ENCODE results near the gene ATP6V1B1. TPM values are rescaled to one million over a fixed set of nuclear protein-coding genes. Genes with fewer than 3 reads are reported as not detected.

Gene ATP6V1B1
- total and polyA plus RNA-seq, 9 of the 15 experiments (the other 6 are each of a cell fraction or from before 2014, with no cell fraction given): not detected

GRCh38 chr2:70942396-70943204 is 6.9 kb downstream of the ATP6V1B1 start:
- H3K9me3 ChIP-seq (replicated peaks; ENCODE audit: control insufficient read depth, insufficient read depth, low read depth, low read length): no peaks in the 10 kb centered on the region
- BruUV-seq (replicated peaks): no TSS peak
- POLR2A ChIA-PET: interaction anchor here (1.4 kb wide), 1 partner anchor 16 kb away, joined by 3 read pairs; no protein-coding TSS in a partner anchor
- no peaks in the 10 kb centered on the region for H3K36me3 ChIP-seq (ENCODE audit: control insufficient read depth, insufficient read depth, low read length)
- no peak overlapping the region for H3K9ac ChIP-seq (ENCODE audit: insufficient read depth in 1 of 2, low read depth in 2 of 2, low read length in 2 of 2)
- H3K27me3 ChIP-seq (ENCODE audit: control insufficient read depth in 2 of 2, insufficient read depth in 2 of 2, low read length in 2 of 2): peaks cover 3 to 39% of the 10 kb centered on the region in 2 experiments; a peak in 3 of 5 replicates
- H3K4me1 ChIP-seq (replicated peaks in 1 of 2; ENCODE audit: control insufficient read depth in 2 of 2, insufficient read depth in 2 of 2, low read length in 2 of 2): peaks cover 0 to 5% of the 10 kb centered on the region in 2 experiments; a peak in 2 of 5 replicates
- CTCF ChIA-PET (ENCODE audit: low intra/inter-chr PET ratio): no interaction called here
- H3K9me1 ChIP-seq (ENCODE audit: control insufficient read depth, insufficient read depth, low read length): peaks cover 2% of the 10 kb centered on the region
- no peak overlapping the region for H3K27ac ChIP-seq (ENCODE audit: extremely low read depth, low read depth, low read length)
- 18% methylated on average over 6 of the region's 6 CpGs for WGBS (ENCODE audit: insufficient coverage, low coverage, missing lambda C conversion rate)
- H3K4me2 ChIP-seq (ENCODE audit: insufficient read depth, low read length): no peak overlapping the region
- no peak overlapping the region for H3K4me3 ChIP-seq
- no peak for FAIRE-seq
- no peak for DNase-seq (ENCODE audit: extremely low read depth in 1 of 4, low spot score in 3 of 4)
- no peak overlapping the region for H2AFZ ChIP-seq (ENCODE audit: low read depth, low read length)
- peaks cover 6% of the 10 kb centered on the region; the same call in 1 of the 2 replicates for H4K20me1 ChIP-seq (replicated peaks; ENCODE audit: control insufficient read depth, insufficient read depth, low read length)
- ATAC-seq: no peak
- intact Hi-C loops (cut with micrococcal nuclease) (loop anchor here (10.0 kb wide), 1 partner anchor 638 kb away; the partner anchor contains the start of gene FAM136A), in situ Hi-C loops (cut with MboI) (loop anchor here (10.0 kb wide), 2 partner anchors 278 to 628 kb away; no protein-coding TSS in a partner anchor)
- H3K79me2 ChIP-seq (ENCODE audit: control insufficient read depth, insufficient read depth, low read length): no peaks in the 10 kb centered on the region
- no peak for TF ChIP-seq RERE (CRISPR knock-in tag; IDR thresholded peaks at IDR 0.05; ENCODE audit: borderline replicate concordance)
- TF ChIP-seq MXI1 (IDR thresholded peaks at IDR 0.05; ENCODE audit: low read depth, low read length): no peak
- TF ChIP-seq PHF20 (IDR thresholded peaks at IDR 0.05; ENCODE audit: partially characterized antibody): no peak
- no peak for TF ChIP-seq POLR3G (IDR thresholded peaks at IDR 0.05; ENCODE audit: extremely low read depth, insufficient read length, insufficient replicate concordance)
- TF ChIP-seq KAT8 (IDR thresholded peaks at IDR 0.05; ENCODE audit: low read depth): no peak
- no peak for TF ChIP-seq SRSF1 (IDR thresholded peaks at IDR 0.05; ENCODE audit: low read depth, low read length)
- no peak for TF ChIP-seq CREB3 (tag; conservative IDR thresholded peaks at IDR 0.05; ENCODE audit: low read depth)
- TF ChIP-seq PCBP2 (IDR thresholded peaks at IDR 0.05; ENCODE audit: low read depth, low read length, poor library complexity, severe bottlenecking): no peak
- no peak for TF ChIP-seq MYBL2 (IDR thresholded peaks at IDR 0.05; ENCODE audit: low read depth)
- TF ChIP-seq MYBL2 (CRISPR knock-in tag; IDR thresholded peaks at IDR 0.05; ENCODE audit: borderline replicate concordance): no peak
- no peak for TF ChIP-seq HEY1 (CRISPR knock-in tag; IDR thresholded peaks at IDR 0.05; ENCODE audit: borderline replicate concordance)
- no peak for TF ChIP-seq LEF1 (IDR thresholded peaks at IDR 0.05)
- TF ChIP-seq BRCA1 (IDR thresholded peaks at IDR 0.05): no peak
- TF ChIP-seq BRCA1 (CRISPR knock-in tag; IDR thresholded peaks at IDR 0.05): no peak
